NCI-H748 (cell line): ENCODE measurements around the gene YWHAQ.
"Not testable (repeated sequence)": the region's sequence is repeated elsewhere in the genome, so short reads cannot be mapped to it uniquely, and the experiment has no call there.

Experiments used
- DNase-seq: peaks from one replicate; lab custom pipeline; 2025; ENCODE audit not compliant: unreplicated experiment; lab: John Stamatoyannopoulos, UW

Gene YWHAQ

GRCh38 chr2:9634133-9634532 lies 3.3 kb upstream of the YWHAQ start:
- DNase-seq, result no peak

GRCh38 chr2:9631878-9632700 lies 1.3 kb upstream of the YWHAQ start:
- peak; percentile 27 for DNase-seq

- no peak for DNase-seq
Measured at GRCh38 chr2:9631553-9631819, 689 bp upstream of the YWHAQ start.

- DNase-seq, result peak; percentile 90
Measured at GRCh38 chr2:9630117-9630735, 571 bp downstream of the YWHAQ start.

GRCh38 chr2:9629222-9630116 lies 1.3 kb downstream of the YWHAQ start:
- DNase-seq, result peak; percentile 16

- DNase-seq, result no peak
Measured at GRCh38 chr2:9627310-9627709, 3.5 kb downstream of the YWHAQ start.

- DNase-seq, result no peak
Measured at GRCh38 chr2:9623151-9623550, 7.6 kb downstream of the YWHAQ start.

- DNase-seq, result not testable (repeated sequence)
Measured at GRCh38 chr2:9621655-9622054, 9.1 kb downstream of the YWHAQ start.

- no peak for DNase-seq
Measured at GRCh38 chr2:9618410-9618809, 12.4 kb downstream of the YWHAQ start.

GRCh38 chr2:9617749-9618148 lies 13.0 kb downstream of the YWHAQ start:
- no peak for DNase-seq

- no peak for DNase-seq
Measured at GRCh38 chr2:9617296-9617695, 13.5 kb downstream of the YWHAQ start.

- no peak for DNase-seq
Measured at GRCh38 chr2:9614562-9614961, 16.2 kb downstream of the YWHAQ start.

GRCh38 chr2:9613291-9613690 lies 17.5 kb downstream of the YWHAQ start:
- DNase-seq, result no peak

GRCh38 chr2:9611549-9611912 lies 19.3 kb downstream of the YWHAQ start:
- DNase-seq, result not testable (repeated sequence)

- no peak for DNase-seq
Measured at GRCh38 chr2:9610781-9611548, 19.8 kb downstream of the YWHAQ start.

GRCh38 chr2:9608491-9608890 lies 22.3 kb downstream of the YWHAQ start:
- peak; percentile 7 for DNase-seq

GRCh38 chr2:9602412-9602811 lies 28.4 kb downstream of the YWHAQ start:
- DNase-seq, result no peak

GRCh38 chr2:9601397-9601796 lies 29.4 kb downstream of the YWHAQ start:
- no peak for DNase-seq

- no peak for DNase-seq
Measured at GRCh38 chr2:9599430-9599829, 31.4 kb downstream of the YWHAQ start.

GRCh38 chr2:9596621-9597311 lies 34.0 kb downstream of the YWHAQ start:
- DNase-seq, result no peak

GRCh38 chr2:9595746-9596145 lies 35.1 kb downstream of the YWHAQ start:
- no peak for DNase-seq
